SHP77 (cell line): ENCODE results near the gene TENT4A.

Experiments
- DNase-seq, 2 experiments: peaks; one replicate each; lab custom pipeline; 2025; lab: John Stamatoyannopoulos, UW

Gene TENT4A

DNA sequence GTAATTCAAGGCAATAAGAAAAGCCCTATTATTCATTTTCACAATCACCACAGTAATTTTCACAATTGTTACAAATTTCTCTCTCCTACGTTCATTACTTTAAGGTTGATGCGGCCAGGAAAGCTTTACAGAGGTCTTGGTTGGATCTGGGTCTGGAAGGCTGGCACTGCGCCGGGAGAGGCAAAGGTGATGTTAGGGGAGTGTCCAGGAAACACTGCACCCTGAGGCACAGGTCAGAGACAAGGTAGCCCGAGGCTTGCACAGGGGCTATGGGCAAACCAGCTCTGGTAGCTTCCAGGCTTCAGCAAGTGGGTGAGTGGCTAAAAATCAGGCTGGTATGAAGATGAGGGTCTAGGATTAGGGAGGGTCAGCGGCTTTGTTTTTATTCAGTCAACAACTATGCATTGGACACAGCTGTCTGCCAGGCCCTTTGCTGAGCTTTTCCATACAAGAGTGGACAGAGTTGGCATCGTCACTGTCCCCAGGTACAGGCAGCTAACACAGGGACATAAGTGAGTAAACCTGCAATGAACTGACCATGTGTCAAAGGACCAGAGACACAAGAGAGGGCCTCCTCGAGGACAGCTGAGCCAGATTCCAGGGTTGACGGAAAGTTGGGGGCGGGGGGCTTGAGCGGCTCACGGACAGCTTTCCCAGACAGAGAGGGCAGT, 12.4 kb upstream of the TENT4A start:
- DNase-seq: no peak

DNA sequence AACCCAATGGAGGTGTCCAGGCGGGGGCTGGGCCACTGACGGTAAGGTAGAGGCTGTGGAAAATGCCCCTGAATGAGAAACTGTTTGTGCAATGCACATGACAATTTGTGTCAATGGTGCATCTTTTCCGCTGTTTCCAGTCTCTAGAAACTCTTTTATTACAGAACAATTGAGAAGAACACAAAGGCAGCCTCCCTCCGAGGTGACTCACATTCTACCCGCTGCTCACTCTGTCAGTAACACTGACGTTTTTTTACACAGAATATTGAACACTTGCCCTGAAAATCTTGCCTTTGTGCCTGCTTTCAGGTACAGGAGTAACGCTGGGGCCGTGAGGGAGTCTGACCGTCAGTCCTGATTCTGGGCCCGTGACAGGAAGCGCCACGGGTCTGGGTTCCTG, 11.7 kb upstream of the TENT4A start:
- DNase-seq: no peak

DNA sequence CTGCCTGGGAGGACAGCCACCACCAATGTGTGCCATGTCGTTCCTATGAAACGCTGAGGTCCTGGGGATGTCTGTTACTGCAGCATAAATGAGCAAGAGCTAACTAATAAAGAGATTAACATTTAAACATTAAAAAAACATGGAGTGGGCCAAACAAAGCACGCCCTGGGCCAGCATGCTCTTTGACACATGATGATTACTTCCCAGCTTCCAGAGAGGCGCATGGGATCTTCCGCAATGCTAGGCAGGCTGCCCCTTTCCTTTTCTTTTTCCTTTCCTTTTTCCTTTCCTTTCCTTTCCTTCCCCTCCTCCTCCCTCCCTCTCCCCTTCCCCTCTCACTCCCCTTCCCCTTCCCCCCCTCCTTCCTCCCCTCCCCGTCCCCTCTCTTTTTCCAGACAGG, 10.6 kb upstream of the TENT4A start:
- no peak for DNase-seq

DNA sequence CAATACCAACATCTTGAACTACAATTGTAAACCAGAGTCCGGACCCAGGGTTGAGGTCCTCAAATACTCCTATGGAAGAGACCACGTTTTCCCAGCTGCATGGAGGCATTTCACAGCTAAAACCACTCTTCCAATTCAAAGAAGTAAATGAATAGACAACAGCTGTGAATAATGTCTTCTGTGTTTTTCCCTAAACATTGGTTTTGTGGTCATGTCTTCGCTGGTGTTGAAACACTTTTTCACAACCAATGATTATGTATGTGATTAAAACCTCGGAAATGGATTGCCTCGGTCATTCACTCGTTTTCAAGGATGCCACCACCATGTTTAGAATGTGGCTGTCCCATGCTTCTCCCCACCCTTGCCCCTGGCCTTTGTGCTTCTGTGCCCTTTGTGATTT, 9.4 kb upstream of the TENT4A start:
- DNase-seq: no peak

- DNase-seq: no peak
Observed at GRCh38 chr5:6704361-6704851, 8.8 kb upstream of the TENT4A start.

DNA sequence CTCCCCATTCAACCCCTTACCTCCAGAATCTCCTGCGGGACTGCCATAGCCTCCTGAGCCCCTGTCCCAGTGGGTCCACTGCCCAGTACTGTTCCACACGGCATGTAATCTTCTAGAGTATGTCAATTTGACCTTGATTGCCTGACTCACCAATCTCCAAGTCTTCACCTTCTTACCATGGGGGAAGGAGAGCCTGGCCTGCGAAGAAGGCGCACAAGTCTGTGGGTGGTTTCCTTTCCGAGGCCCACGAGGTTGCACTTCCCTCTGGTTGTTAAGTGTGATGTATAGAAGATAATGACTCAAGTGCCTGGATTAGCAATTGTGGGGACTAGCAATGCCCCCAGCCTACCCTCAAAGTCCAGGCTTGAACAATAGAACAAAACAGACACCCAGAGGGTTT, 8.1 kb upstream of the TENT4A start:
- DNase-seq: no peak

GRCh38 chr5:6705959-6706358, 7.3 kb upstream of the TENT4A start:
- DNase-seq: no peak

DNA sequence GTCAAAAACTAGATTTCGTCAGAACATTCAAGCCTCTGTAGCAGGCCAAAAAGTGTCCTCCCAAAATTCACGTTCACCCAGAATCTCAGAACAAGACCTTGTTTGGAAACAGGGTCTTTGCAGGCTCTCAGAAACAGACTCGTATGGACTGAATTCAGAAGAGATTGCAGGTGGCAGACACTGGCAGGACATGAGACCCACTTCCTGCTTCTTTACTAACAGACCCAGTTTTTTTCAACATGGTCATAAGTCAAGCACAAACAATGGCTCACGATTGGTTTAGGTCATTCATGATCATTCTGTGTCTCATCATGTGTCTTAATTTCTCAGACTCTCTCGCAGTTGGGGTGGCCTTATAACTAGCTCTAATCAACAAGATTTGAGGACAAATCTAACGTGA, 5.4 kb upstream of the TENT4A start:
- no peak for DNase-seq

DNA sequence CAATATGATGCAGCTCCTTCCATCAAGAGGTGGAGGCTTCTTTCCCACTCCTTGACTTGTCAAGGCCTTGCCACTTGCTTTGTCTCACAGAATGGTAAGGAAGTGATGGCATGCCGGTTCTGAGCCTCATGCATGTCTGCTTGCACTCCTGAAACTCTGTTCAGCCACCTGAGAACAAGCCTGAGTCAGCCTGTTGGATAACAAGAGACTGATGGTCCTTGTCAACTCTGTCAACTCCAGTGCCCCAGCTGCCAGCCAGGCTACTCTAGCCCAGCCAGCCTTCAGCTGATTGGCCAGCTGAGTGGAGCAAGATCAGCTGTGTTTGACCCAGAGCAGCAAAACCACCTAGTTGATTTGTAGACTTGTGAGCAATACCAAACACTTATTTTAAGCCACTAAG, 4.4 kb upstream of the TENT4A start:
- DNase-seq: peak; percentile 45 to 62

GRCh38 chr5:6710070-6710469, 3.2 kb upstream of the TENT4A start:
- DNase-seq: no peak

DNA sequence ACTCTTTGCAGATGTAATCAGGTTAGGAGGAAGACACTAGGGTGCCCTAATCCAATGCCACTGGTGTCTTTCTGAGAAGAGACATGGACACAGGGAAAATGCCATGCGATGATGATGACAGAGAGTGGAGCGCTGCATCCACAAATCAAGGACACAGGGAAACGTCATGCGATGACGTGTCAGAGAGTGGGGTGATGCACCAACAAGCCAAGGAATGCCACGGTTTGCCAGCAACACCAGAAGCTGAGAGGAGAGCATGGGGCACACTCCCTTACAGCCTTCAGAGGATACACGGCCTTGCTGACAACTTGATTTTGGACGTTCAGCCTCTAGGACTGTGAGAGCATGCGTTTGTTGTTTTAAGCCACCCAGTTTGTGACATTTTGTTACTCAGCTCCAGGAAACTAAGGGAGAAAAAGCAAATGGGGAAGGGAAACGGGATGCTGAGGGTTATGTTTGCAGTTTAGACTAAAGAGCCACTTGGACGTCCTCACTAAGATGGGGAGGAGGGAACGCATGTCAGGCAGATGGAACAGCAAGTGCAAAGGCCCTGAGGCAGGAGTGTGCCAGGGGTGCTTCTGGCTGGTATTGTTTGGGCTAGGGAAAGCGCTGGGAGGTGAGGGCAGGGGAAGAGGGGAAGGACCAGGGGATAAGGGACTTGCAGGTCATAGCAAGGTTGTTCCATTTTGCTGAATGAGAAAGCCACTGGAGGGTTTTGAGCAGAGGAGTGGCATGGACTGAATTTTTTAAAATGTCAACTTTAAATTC, 2.5 kb upstream of the TENT4A start:
- DNase-seq: no peak

- DNase-seq: peak in 1 of 2 experiments; percentile 37
Observed at GRCh38 chr5:6711409-6712141, 1.7 kb upstream of the TENT4A start.

GRCh38 chr5:6712142-6712576, 1.1 kb upstream of the TENT4A start:
- DNase-seq: peak; percentile 25 to 64

DNA sequence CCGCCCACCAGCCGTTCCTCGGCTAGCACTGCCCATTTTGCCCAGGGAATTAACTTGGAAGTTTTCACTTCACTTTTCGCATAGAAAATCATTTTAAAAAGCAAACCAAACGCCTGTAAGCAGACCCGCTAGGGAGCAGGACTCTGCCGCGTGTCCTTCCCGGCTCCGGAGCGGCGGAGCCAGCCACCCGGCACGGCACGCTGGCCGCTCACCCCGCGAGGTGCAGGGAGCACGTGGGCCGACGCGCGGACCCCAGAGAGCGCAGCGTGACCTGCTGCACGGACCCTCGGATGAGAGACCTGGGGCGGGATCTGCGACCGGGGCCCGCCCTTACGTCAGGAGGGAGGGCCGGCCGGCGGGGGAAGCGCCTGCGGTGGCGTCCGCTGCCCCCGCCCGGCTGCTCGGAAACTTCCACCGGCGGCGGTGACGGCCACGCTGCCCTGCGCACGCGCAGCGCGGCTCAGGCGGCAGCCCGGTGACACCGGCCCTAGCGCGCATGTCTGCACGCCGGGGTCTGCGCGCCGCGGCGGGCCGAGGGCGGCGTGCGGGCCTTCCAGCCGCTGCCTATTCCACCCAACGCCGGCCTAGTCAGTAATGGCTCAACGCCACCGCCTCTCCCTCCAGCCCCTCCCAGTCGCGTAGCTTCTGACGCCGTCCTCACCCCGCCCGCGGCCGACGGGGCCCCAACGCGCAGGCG, 507 bp upstream of the TENT4A start:
- DNase-seq: peak; percentile 96 to 97

- peak in 1 of 2 experiments; percentile 15 for DNase-seq
Observed at GRCh38 chr5:6714226-6715041, 1.2 kb downstream of the TENT4A start.

- no peak for DNase-seq
Observed at GRCh38 chr5:6715271-6715670, 2.0 kb downstream of the TENT4A start.

DNA sequence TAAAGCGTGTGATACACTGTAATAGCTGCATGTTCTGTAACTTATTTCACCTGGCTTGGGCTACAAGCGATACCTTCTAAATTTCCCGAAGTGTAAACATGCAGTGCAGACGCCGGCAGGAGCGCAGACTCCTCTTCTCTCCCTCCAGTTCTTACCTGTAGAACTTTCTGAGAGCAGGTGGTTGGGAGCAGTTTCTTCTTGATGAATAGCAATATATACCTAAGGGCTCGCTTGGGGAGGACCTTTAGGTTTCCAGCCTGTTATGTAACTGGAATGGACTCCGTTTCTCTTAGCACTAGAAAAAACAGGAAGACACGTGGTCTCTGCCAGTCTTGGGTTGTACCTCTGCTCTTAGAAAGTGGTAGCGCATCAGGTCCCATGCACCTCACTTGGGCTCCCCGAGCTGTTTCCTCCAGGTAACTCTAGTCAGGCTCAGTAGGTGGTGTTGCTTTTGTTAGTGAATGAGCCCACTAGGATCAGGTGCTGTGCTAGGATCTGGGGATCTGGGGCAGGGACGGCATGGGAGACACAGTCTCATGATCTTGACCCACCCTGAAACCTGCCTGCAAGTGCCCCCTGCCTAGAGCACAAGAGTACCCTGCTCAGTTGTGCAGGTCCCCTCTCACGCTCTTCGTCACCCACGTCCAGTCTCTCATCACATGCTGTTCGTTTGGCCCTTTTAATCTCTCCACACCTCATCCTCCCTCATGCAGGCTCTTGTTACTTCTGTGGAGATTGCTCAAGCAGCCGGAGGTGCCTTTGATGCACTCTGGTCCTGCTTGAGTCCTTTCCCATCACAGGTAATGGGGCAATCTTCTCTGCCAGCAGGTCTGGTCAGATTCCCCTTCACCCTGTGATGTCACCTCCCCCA, 2.8 kb downstream of the TENT4A start:
- no peak for DNase-seq

DNA sequence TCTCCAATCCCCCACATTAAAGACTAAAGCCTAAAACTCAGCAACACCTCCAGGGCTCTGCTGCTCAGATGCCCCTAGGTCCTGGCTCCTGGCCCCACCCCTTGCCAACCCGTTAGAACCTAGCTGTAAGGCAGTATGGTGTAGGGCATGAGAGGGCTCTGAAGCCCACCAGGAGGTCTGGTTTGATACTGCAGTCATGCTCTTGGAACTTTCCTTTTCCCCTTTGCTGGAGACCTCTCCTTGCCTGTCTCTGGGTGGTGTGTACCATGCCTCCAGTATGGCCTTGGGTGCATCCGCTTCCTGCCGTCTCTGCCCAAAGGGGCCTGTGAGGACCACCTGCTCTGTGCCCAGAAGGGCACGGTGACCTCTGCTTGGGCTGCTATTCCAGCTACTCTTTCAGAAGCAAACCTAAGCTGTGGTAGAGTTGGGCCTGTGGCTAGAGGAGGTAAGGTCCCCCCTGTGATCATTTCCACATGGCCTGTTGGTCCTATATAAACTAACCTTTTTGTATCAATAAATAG, 3.5 kb downstream of the TENT4A start:
- DNase-seq: no peak

DNA sequence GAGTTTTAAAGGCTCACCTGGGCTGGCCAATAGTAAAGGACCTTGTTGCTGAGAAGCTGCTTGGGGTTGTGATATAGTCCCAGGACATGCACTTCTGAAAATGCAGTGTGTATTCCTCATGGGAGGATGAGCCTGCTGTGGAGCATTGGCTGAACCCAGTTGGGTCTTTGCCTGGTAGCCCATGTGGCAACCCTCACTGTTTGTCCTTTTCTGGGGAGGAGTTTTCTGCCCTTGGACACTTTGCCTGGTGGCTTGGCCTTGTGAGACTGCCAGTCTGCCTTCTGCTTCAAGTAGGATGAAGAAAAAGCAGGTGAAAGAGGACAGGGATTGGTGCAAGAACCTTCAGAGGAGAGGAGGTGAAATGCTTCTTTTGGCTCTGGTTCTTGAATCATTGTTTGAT, 4.0 kb downstream of the TENT4A start:
- DNase-seq: no peak

DNA sequence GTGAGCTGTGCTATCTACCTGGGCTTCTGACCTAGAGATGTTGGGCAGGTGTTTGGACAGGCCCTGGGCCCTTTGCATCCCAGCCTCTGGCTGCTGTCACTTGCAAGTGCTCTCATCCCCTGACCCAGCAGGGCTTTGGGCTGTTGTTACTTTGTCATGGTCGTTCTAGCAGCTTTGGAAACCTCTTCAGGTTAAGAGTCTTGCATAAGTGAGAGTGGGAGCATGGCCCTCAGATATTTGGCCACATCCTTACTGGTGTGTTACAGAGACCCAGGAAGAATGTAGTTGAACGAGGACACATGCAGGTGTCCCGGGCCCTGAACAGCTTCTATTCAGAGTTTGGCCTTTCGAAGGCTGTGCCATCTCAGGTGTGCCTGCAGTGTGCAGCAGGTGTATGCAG, 4.5 kb downstream of the TENT4A start:
- DNase-seq: no peak
